HG03280 (cell line): ENCODE results near the gene C1QL1.

ENCODE experiments used
- ATAC-seq: cut with Tn5 transposase; IDR thresholded peaks from one replicate; pipeline ENCODE4 v1.9.1; 2021; ENCODE audit warnings: mild to moderate bottlenecking, moderate library complexity; ENCODE audit not compliant: unreplicated experiment

C1QL1 gene

GRCh38 chr17:44989552-44990138 lies 21.5 kb upstream of the C1QL1 start:
- ATAC-seq, result no peak

GRCh38 chr17:44988044-44988942 lies 20.2 kb upstream of the C1QL1 start:
- ATAC-seq, result no peak

GRCh38 chr17:44983563-44983962 lies 15.5 kb upstream of the C1QL1 start:
- ATAC-seq, result no peak

- no peak for ATAC-seq
Measured at GRCh38 chr17:44982113-44982702, 14.1 kb upstream of the C1QL1 start.

- ATAC-seq, result no peak
Measured at GRCh38 chr17:44981221-44981968, 13.3 kb upstream of the C1QL1 start.

- no peak for ATAC-seq
Measured at GRCh38 chr17:44979426-44979995, 11.4 kb upstream of the C1QL1 start.

- ATAC-seq, result no peak
Measured at GRCh38 chr17:44978807-44979206, 10.7 kb upstream of the C1QL1 start.

GRCh38 chr17:44977814-44978550 lies 9.9 kb upstream of the C1QL1 start:
- no peak for ATAC-seq

- no peak for ATAC-seq
Measured at GRCh38 chr17:44977065-44977464, 9.0 kb upstream of the C1QL1 start.

GRCh38 chr17:44976206-44976605 lies 8.1 kb upstream of the C1QL1 start:
- ATAC-seq, result no peak

- no peak for ATAC-seq
Measured at GRCh38 chr17:44972953-44973352, 4.8 kb upstream of the C1QL1 start.

- no peak for ATAC-seq
Measured at GRCh38 chr17:44971776-44972483, 3.8 kb upstream of the C1QL1 start.

GRCh38 chr17:44970136-44970741 lies 2.1 kb upstream of the C1QL1 start:
- no peak for ATAC-seq

- no peak for ATAC-seq
Measured at GRCh38 chr17:44969144-44969780, 1.2 kb upstream of the C1QL1 start.

- ATAC-seq, result no peak
Measured at GRCh38 chr17:44967907-44968224, 237 bp downstream of the C1QL1 start.

GRCh38 chr17:44967026-44967906 lies 837 bp downstream of the C1QL1 start:
- no peak for ATAC-seq

- no peak for ATAC-seq
Measured at GRCh38 chr17:44966348-44967025, 1.6 kb downstream of the C1QL1 start.
